H9 (cell line): Measurements from ENCODE around the gene CHD3. TPM values are rescaled to one million over a fixed set of nuclear protein-coding genes. Genes with fewer than 3 reads are reported as not detected.

Source experiments
- DNase-seq: peaks from one replicate; pipeline ENCODE4 v3.0.0-alpha.2; 2017
- H2AFZ ChIP-seq: one replicate; pipeline ENCODE4 v1.6.1; 2013; ENCODE audit warnings: mild to moderate bottlenecking, low read length, control low read depth, moderate library complexity
- H2AK5ac ChIP-seq: 2 replicates; pipeline ENCODE4 v1.6.1; 2013; ENCODE audit warnings: low read length, control low read depth, mixed read lengths; ENCODE audit not compliant: insufficient read length
- H2BK120ac ChIP-seq: one replicate; pipeline ENCODE4 v1.6.1; 2013; ENCODE audit warnings: low read depth, mild to moderate bottlenecking, low read length, control low read depth, inconsistent platforms; ENCODE audit not compliant: poor library complexity, severe bottlenecking
- H2BK12ac ChIP-seq: 2 replicates; pipeline ENCODE4 v1.6.1; 2013; ENCODE audit warnings: low read length, control low read depth, mixed read lengths, low read depth; ENCODE audit not compliant: insufficient read length
- H2BK15ac ChIP-seq: 2 replicates; pipeline ENCODE4 v1.6.1; 2013; ENCODE audit warnings: low read depth, low read length, control low read depth
- H2BK20ac ChIP-seq: one replicate; pipeline ENCODE4 v1.6.1; 2013; ENCODE audit warnings: low read depth, mild to moderate bottlenecking, low read length, control low read depth, inconsistent platforms; ENCODE audit not compliant: poor library complexity, severe bottlenecking
- H2BK5ac ChIP-seq: 2 replicates; pipeline ENCODE4 v1.6.1; 2013; ENCODE audit warnings: low read length, control low read depth, mixed read lengths; ENCODE audit not compliant: insufficient read length
- H3K14ac ChIP-seq: 2 replicates; pipeline ENCODE4 v1.6.1; 2013; ENCODE audit warnings: low read length, control low read depth; ENCODE audit not compliant: insufficient read depth
- H3K18ac ChIP-seq: 2 replicates; pipeline ENCODE4 v1.6.1; 2013; ENCODE audit warnings: low read depth, mild to moderate bottlenecking, mixed read lengths, low read length, control low read depth; ENCODE audit not compliant: insufficient read length
- H3K23ac ChIP-seq: 2 replicates; pipeline ENCODE4 v1.6.1; 2013; ENCODE audit warnings: low read length, control low read depth, mixed read lengths, low read depth; ENCODE audit not compliant: insufficient read length
- H3K23me2 ChIP-seq: 2 replicates; pipeline ENCODE4 v1.6.1; 2013; ENCODE audit warnings: low read depth, mild to moderate bottlenecking, mixed read lengths, low read length, control low read depth; ENCODE audit not compliant: insufficient read length, poor library complexity, severe bottlenecking
- H3K27ac ChIP-seq: 2 replicates; pipeline ENCODE4 v1.5.1; 2013; ENCODE audit warnings: low read length, control low read depth, mixed read lengths, low read depth; ENCODE audit not compliant: insufficient read length
- H3K27me3 ChIP-seq: 2 replicates; pipeline ENCODE4 v1.6.1; 2013; ENCODE audit warnings: low read length, control low read depth, inconsistent platforms; ENCODE audit not compliant: insufficient read depth
- H3K4ac ChIP-seq: 2 replicates; pipeline ENCODE4 v1.6.1; 2013; ENCODE audit warnings: low read depth, mild to moderate bottlenecking, control low read depth, inconsistent platforms, low read length, moderate library complexity
- H3K4me1 ChIP-seq: 2 replicates; pipeline ENCODE4 v1.6.1; 2013; ENCODE audit warnings: low read length, control low read depth, inconsistent platforms; ENCODE audit not compliant: insufficient read depth
- H3K4me2 ChIP-seq: 2 replicates; pipeline ENCODE4 v1.6.1; 2013; ENCODE audit warnings: low read length, control low read depth, mixed read lengths; ENCODE audit not compliant: insufficient read length, insufficient read depth
- H3K56ac ChIP-seq: 2 replicates; pipeline ENCODE4 v1.6.1; 2013; ENCODE audit warnings: low read depth, mild to moderate bottlenecking, mixed read lengths, low read length, control low read depth; ENCODE audit not compliant: insufficient read length
- H3K79me1 ChIP-seq: 2 replicates; pipeline ENCODE4 v1.6.1; 2013; ENCODE audit warnings: low read depth, mild to moderate bottlenecking, moderate library complexity, low read length, control low read depth, inconsistent platforms; ENCODE audit not compliant: insufficient read depth, poor library complexity, severe bottlenecking
- H3K79me2 ChIP-seq: 2 replicates; pipeline ENCODE4 v1.6.1; 2013; ENCODE audit warnings: low read length, control low read depth, inconsistent platforms; ENCODE audit not compliant: insufficient read depth
- H3K9ac ChIP-seq: 2 replicates; pipeline ENCODE4 v1.6.1; 2013; ENCODE audit warnings: low read length, control low read depth, mixed read lengths; ENCODE audit not compliant: insufficient read length; ENCODE audit errors: extremely low read depth
- H3K9me3 ChIP-seq: one replicate; pipeline ENCODE4 v1.6.1; 2013; ENCODE audit warnings: low read depth, low read length, inconsistent platforms; ENCODE audit not compliant: control insufficient read depth
- H3T11ph ChIP-seq: one replicate; pipeline ENCODE4 v1.6.1; 2013; ENCODE audit warnings: mild to moderate bottlenecking, low read length, control low read depth, inconsistent platforms
- H4K20me1 ChIP-seq: one replicate; pipeline ENCODE4 v1.6.1; 2013; ENCODE audit not compliant: control insufficient read depth, insufficient read length, insufficient read depth
- H4K5ac ChIP-seq: 2 replicates; pipeline ENCODE4 v1.6.1; 2013; ENCODE audit warnings: low read depth, mild to moderate bottlenecking, mixed read lengths, low read length, control low read depth; ENCODE audit not compliant: insufficient read length
- H4K8ac ChIP-seq: replicated peaks from 2 replicates; pipeline ENCODE4 v1.6.1; 2013; ENCODE audit warnings: low read length, control low read depth, mixed read lengths, low read depth; ENCODE audit not compliant: insufficient read length
- H4K91ac ChIP-seq: 2 replicates; pipeline ENCODE4 v1.6.1; 2013; ENCODE audit warnings: low read depth, mild to moderate bottlenecking, moderate library complexity, mixed read lengths, low read length, control low read depth; ENCODE audit not compliant: insufficient read length
- H3K27ac Mint-ChIP-seq, 3 experiments: 2 replicates in 2 of 3; 3 replicates in 1 of 3; pipeline ENCODE4 v1.8.0; 2020 to 2021; ENCODE audit warnings: mixed read lengths in 3 of 3, mild to moderate bottlenecking in 1 of 3, moderate library complexity in 1 of 3
- H3K27me3 Mint-ChIP-seq: 2 replicates; pipeline ENCODE4 v1.8.0; 2021; ENCODE audit warnings: low read depth, mild to moderate bottlenecking, moderate library complexity, mixed read lengths
- H3K36me3 Mint-ChIP-seq, 3 experiments: 2 replicates in 2 of 3; 3 replicates in 1 of 3; pipeline ENCODE4 v1.8.0; 2020 to 2021; ENCODE audit warnings: low read depth in 3 of 3, mixed read lengths in 3 of 3; ENCODE audit not compliant: insufficient read depth in 1 of 3
- H3K4me1 Mint-ChIP-seq, 2 experiments: 2 replicates each; pipeline ENCODE4 v1.8.0; 2020; ENCODE audit warnings: mixed read lengths in 2 of 2
- H3K4me3 Mint-ChIP-seq, 2 experiments: 2 replicates in 1 of 2; 3 replicates in 1 of 2; pipeline ENCODE4 v1.8.0; 2020 to 2021; ENCODE audit warnings: mild to moderate bottlenecking in 2 of 2, mixed read lengths in 2 of 2, moderate library complexity in 1 of 2
- H3K9me3 Mint-ChIP-seq, 2 experiments: 2 replicates in 1 of 2; 3 replicates in 1 of 2; pipeline ENCODE4 v1.8.0; 2020; ENCODE audit warnings: mild to moderate bottlenecking in 2 of 2, mixed read lengths in 2 of 2, moderate library complexity in 1 of 2
- CTCF ChIP-seq: fragments of 200-600 bp; sonication (generic); conservative IDR thresholded peaks from 3 replicates; pipeline ENCODE4 v1.8.0; 2021; ENCODE audit warnings: antibody characterized with exemption, mild to moderate bottlenecking
- WGBS: extraction: QIAGEN DNeasy Blood & Tissue Kit; methylation state at CpG from one replicate; pipeline ENCODE4 v1.1.7; 2013; ENCODE audit warnings: missing lambda C conversion rate, low lambda C conversion rate, mixed read lengths; ENCODE audit not compliant: insufficient read length; ENCODE audit errors: extremely low coverage; 5-methylcytosine and 5-hydroxymethylcytosine counted together
- total RNA-seq: library from RNA; stranded (reverse); gene quantifications from 2 replicates; pipeline ENCODE4 v1.2.1, GENCODE V29; 2021

CHD3 gene
- total RNA-seq, 1 experiment from 2014 or later = 33.2 TPM

GRCh38 chr17:7842380-7843256, 46.0 kb upstream of the CHD3 start:
- Mint-ChIP-seq H3K4me1 (peaks cover 33 to 50% of the 10 kb centered on the region in 2 experiments), H3K36me3 (peaks cover 4 to 27% (median 18%) of the 10 kb centered on the region in 3 experiments; a peak in 6 of 7 replicates), H3K27ac (peak overlapping the region in 1 of 3 experiments; percentile 57; a peak in 2 of 7 replicates), H3K27me3 (peaks cover 30% of the 10 kb centered on the region), H3K4me3 (peak overlapping the region; percentile 89 to 94), H3K9me3 (no peaks in the 10 kb centered on the region; a peak in 1 of 5 replicates)
- H3K79me2 ChIP-seq = no peaks in the 10 kb centered on the region
- no peak overlapping the region for H3K18ac ChIP-seq
- no peak overlapping the region for H3K14ac ChIP-seq
- no peak overlapping the region for H2BK120ac ChIP-seq
- no peak overlapping the region for H2BK20ac ChIP-seq
- H3K23ac ChIP-seq = no peak overlapping the region
- no peak overlapping the region for H2BK12ac ChIP-seq
- peak; percentile 68 for DNase-seq
- H3K56ac ChIP-seq = no peak overlapping the region
- TF ChIP-seq CTCF = no peak
- H3K27ac ChIP-seq = no peak overlapping the region
- H4K5ac ChIP-seq = no peak overlapping the region
- no peak overlapping the region for H2BK15ac ChIP-seq
- no peak overlapping the region for H2BK5ac ChIP-seq
- H4K8ac ChIP-seq = no peak overlapping the region
- H4K20me1 ChIP-seq = no peaks in the 10 kb centered on the region
- H3K4me2 ChIP-seq = peak overlapping the region; percentile 97
- H4K91ac ChIP-seq = no peak overlapping the region
- H2AK5ac ChIP-seq = no peak overlapping the region
- H3T11ph ChIP-seq = no peak overlapping the region
- H3K23me2 ChIP-seq = peaks cover 29% of the 10 kb centered on the region
- H3K9ac ChIP-seq = peak overlapping the region; percentile 27
- H3K4ac ChIP-seq = no peak overlapping the region
- peaks cover 28% of the 10 kb centered on the region; the same call in 1 of the 2 replicates for H3K27me3 ChIP-seq
- no peaks in the 10 kb centered on the region for H3K9me3 ChIP-seq
- H3K79me1 ChIP-seq = no peaks in the 10 kb centered on the region
- no CpG with 5 or more reads among the region's 47 CpGs for WGBS
- H3K4me1 ChIP-seq = no peaks in the 10 kb centered on the region; the same call in 1 of the 2 replicates
- H2AFZ ChIP-seq = no peak overlapping the region
